Endothelial cell of umbilical vein (primary cell): ENCODE results near the gene MITF. TPM values are rescaled to one million over a fixed set of nuclear protein-coding genes. Genes with fewer than 3 reads are reported as not detected.

ENCODE experiments used
- BruUV-seq: library from RNA; stranded (reverse); fragments of 400-500 nt; replicated peaks from 2 replicates; lab custom pipeline; 2021; lab: Mats Ljungman, UMichigan
- CTCF ChIA-PET: fragments of 300-600, 350-600 bp; sonication (Branson Sonifier 250); formaldehyde crosslinking; loops from one replicate; lab custom pipeline; 2021; ENCODE audit warnings: antibody characterized with exemption, inconsistent platforms; lab: Charles Lee
- POLR2A ChIA-PET: fragments of 300-600, 350-600 bp; sonication (Branson Sonifier 250); formaldehyde crosslinking; loops from one replicate; lab custom pipeline; 2021; ENCODE audit warnings: antibody characterized with exemption, inconsistent platforms; lab: Charles Lee
- DNase-seq: peaks from one replicate; pipeline ENCODE4 v3.0.0-alpha.2; 2011; ENCODE audit warnings: low read depth, low spot score
- FAIRE-seq: peaks from 2 replicates; lab custom pipeline; 2011; peaks lifted over from hg19 to GRCh38; lab: Jason Lieb, UNC
- H2AFZ ChIP-seq: 2 replicates; pipeline ENCODE4 v1.6.0; 2012; ENCODE audit warnings: low read depth, low read length, control low read depth, inconsistent platforms
- H3K27ac ChIP-seq: 2 replicates; pipeline ENCODE4 v1.5.1; 2011; ENCODE audit warnings: low read depth, mild to moderate bottlenecking, control low read depth, low read length, moderate library complexity; ENCODE audit not compliant: insufficient read depth
- H3K27me3 ChIP-seq, 2 experiments: 2 replicates each; pipeline versions ENCODE4 v1.6.0 to v1.6.1; 2011; ENCODE audit warnings: low read length in 2 of 2, mixed read lengths in 1 of 2; ENCODE audit not compliant: control insufficient read depth in 2 of 2, insufficient read depth in 2 of 2
- H3K36me3 ChIP-seq, 2 experiments: 2 replicates in 1 of 2; 3 replicates in 1 of 2; pipeline ENCODE4 v1.5.1; 2011; ENCODE audit warnings: low read length in 2 of 2, mild to moderate bottlenecking in 1 of 2, moderate library complexity in 1 of 2; ENCODE audit not compliant: control insufficient read depth in 2 of 2, insufficient read depth in 2 of 2; ENCODE audit errors: extremely low read depth in 1 of 2
- H3K4me1 ChIP-seq: 3 replicates; pipeline ENCODE4 v1.5.1; 2011; ENCODE audit warnings: mild to moderate bottlenecking, low read length; ENCODE audit not compliant: control insufficient read depth, insufficient read depth; ENCODE audit errors: extremely low read depth
- H3K4me2 ChIP-seq: 2 replicates; pipeline ENCODE4 v1.6.1; 2011; ENCODE audit warnings: low read length, control low read depth, mixed read lengths; ENCODE audit not compliant: insufficient read depth
- H3K4me3 ChIP-seq, 3 experiments: fragments of 200-600 bp in 1 of 3; sonication (generic), shearing (Covaris generic) in 1 of 3; replicated peaks in 1 of 3; 2 replicates each; pipeline ENCODE4 v1.5.1; 2011 to 2016; ENCODE audit warnings: control low read depth in 3 of 3, low read length in 3 of 3, mild to moderate bottlenecking in 2 of 3, inconsistent platforms in 1 of 3, low read depth in 1 of 3, moderate library complexity in 1 of 3; ENCODE audit not compliant: insufficient read depth in 1 of 3
- H3K79me2 ChIP-seq: 2 replicates; pipeline ENCODE4 v1.6.0; 2012; ENCODE audit warnings: low read length, inconsistent platforms; ENCODE audit not compliant: control insufficient read depth, insufficient read depth
- H3K9ac ChIP-seq: replicated peaks from 2 replicates; pipeline ENCODE3; 2011; ENCODE audit warnings: low read length, control low read depth; ENCODE audit not compliant: insufficient read depth; ENCODE audit errors: extremely low read depth
- H3K9me1 ChIP-seq: replicated peaks from 3 replicates; pipeline ENCODE4 v1.6.0; 2011; ENCODE audit warnings: mild to moderate bottlenecking, low read length; ENCODE audit not compliant: control insufficient read depth, insufficient read depth; ENCODE audit errors: extremely low read depth
- H3K9me3 ChIP-seq: replicated peaks from 2 replicates; pipeline ENCODE4 v1.5.1; 2012; ENCODE audit warnings: low read length, inconsistent platforms; ENCODE audit not compliant: control insufficient read depth, insufficient read depth
- H4K20me1 ChIP-seq: replicated peaks from 2 replicates; pipeline ENCODE3; 2011; ENCODE audit warnings: mild to moderate bottlenecking, low read length; ENCODE audit not compliant: control insufficient read depth, insufficient read depth; ENCODE audit errors: extremely low read depth
- EZH2 ChIP-seq: IDR thresholded peaks from 2 replicates; pipeline ENCODE4 v1.6.1; 2012; ENCODE audit warnings: borderline replicate concordance, low read depth, mild to moderate bottlenecking, moderate library complexity, low read length, inconsistent platforms; ENCODE audit not compliant: severe bottlenecking
- FOS ChIP-seq: IDR thresholded peaks from 2 replicates; pipeline ENCODE4 v1.6.1; 2011; ENCODE audit warnings: mild to moderate bottlenecking, low read length, moderate library complexity, borderline replicate concordance; ENCODE audit not compliant: insufficient read depth
- GATA2 ChIP-seq: IDR thresholded peaks from 2 replicates; pipeline ENCODE4 v1.7.0; 2011; ENCODE audit warnings: low read depth, mild to moderate bottlenecking, moderate library complexity, mixed read lengths, low read length; ENCODE audit not compliant: insufficient read length, insufficient read depth
- JUN ChIP-seq: IDR thresholded peaks from 2 replicates; pipeline ENCODE4 v1.6.1; 2011; ENCODE audit warnings: borderline replicate concordance, low read depth; ENCODE audit not compliant: insufficient read length, insufficient read depth
- MYC ChIP-seq: IDR thresholded peaks from one replicate; pipeline ENCODE4 v1.6.1; 2011; ENCODE audit warnings: mild to moderate bottlenecking, low read depth, low read length
- POLR2A ChIP-seq: IDR thresholded peaks from 2 replicates; pipeline ENCODE4 v1.6.1; 2012; ENCODE audit warnings: low read depth, mild to moderate bottlenecking, control low read depth, low read length
- POLR2AphosphoS5 ChIP-seq: IDR thresholded peaks from 2 replicates; pipeline ENCODE4 v1.6.1; 2012; ENCODE audit warnings: low read depth, mild to moderate bottlenecking, control low read depth, low read length, moderate library complexity; ENCODE audit not compliant: insufficient read depth
- dilution Hi-C: fragments of 300-500 bp; cut with MboI; formaldehyde crosslinking; loops from one replicate; pipeline ENCODE4 v1.15.0; 2019; ENCODE audit warnings: low sequenced_read_pairs; ENCODE audit not compliant: extremely low pct_ligation_motif_present
- intact Hi-C: fragments of 100-400 bp; cut with micrococcal nuclease; formaldehyde crosslinking; loops from one replicate; pipeline ENCODE4 v1.10.0; 2022
- polyA plus RNA-seq, 4 experiments: library from polyadenylated mRNA; depleted of rRNA in 3 of 4; stranded (reverse) in 3 of 4; unstranded in 1 of 4; fragments of >200 nt; gene quantifications; 2 replicates each; pipeline versions ENCODE4 v1.2.1 to v1.2.3, GENCODE V29; 2011 to 2012; ENCODE audit warnings: missing spikeins in 1 of 4
- total RNA-seq: library from RNA; stranded (reverse); gene quantifications from 2 replicates; pipeline ENCODE4 v1.2.3, GENCODE V29; 2021
- TF ChIP-seq, protein P1 (sequence below), 2 donors: IDR thresholded peaks; 1 replicate in 1 of 2; 2 replicates in 1 of 2; pipeline ENCODE4 v1.5.1; 2011; ENCODE audit warnings: low read length in 2 of 2, mild to moderate bottlenecking in 2 of 2, moderate library complexity in 2 of 2, control low read depth in 1 of 2, inconsistent platforms in 1 of 2, low read depth in 1 of 2; ENCODE audit not compliant: insufficient read depth in 1 of 2; ENCODE audit errors: extremely low read depth in 1 of 2
- TF ChIP-seq, protein P2 (sequence below): IDR thresholded peaks from 2 replicates; pipeline ENCODE4 v1.6.1; 2011; ENCODE audit not compliant: insufficient read depth, insufficient read length

The MITF gene
- total and polyA plus RNA-seq, 2 donors (not counting 3 experiments of a cell fraction or from before 2014, with no cell fraction given), result 1.6 to 2.5 TPM

DNA sequence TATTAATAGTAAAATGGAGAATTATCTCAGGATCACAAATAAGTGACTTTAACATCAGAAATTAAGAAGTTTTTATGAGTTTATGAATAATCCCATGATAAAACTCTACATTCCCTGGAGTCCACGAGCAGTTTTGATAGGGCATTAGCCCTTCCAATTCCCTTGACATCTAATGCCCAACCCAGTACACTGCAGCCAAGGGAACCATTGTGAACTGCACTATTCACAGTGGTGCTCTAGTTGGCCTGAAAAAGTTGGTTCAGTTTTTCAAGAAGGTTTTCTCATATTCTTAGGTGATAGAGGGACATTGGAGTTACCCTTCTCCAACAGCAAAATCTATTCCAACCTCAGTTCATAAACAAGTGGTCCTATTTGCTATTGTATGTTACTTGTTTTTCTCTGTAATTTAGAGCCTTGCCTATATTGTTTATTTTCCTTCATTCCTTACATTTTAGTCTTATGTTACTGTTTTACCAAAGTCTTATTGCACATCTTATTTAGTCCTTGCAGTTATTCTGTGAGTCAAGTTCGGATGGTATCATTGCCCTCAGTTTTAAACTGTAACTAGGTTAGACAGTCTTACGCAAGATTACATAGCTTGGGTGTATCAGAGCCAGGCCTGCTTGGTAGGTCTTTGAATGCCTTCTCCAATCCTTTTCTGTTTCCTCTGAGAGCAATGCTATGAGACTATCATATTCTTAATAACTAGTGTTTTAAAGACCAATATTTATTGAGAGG, 202.3 kb downstream of the MITF start:
- CTCF ChIA-PET, result no interaction called here
- no TSS peak for BruUV-seq
- H3K4me1 ChIP-seq, result no peaks in the 10 kb centered on the region
- no peaks in the 10 kb centered on the region for H3K9me1 ChIP-seq
- intact Hi-C loops (loop anchor here (10.0 kb wide), 1 partner anchor 487 kb away; no protein-coding TSS in a partner anchor), dilution Hi-C loops (no loop called here)
- TF ChIP-seq MYC, result no peak
- TF ChIP-seq, protein P1, sequence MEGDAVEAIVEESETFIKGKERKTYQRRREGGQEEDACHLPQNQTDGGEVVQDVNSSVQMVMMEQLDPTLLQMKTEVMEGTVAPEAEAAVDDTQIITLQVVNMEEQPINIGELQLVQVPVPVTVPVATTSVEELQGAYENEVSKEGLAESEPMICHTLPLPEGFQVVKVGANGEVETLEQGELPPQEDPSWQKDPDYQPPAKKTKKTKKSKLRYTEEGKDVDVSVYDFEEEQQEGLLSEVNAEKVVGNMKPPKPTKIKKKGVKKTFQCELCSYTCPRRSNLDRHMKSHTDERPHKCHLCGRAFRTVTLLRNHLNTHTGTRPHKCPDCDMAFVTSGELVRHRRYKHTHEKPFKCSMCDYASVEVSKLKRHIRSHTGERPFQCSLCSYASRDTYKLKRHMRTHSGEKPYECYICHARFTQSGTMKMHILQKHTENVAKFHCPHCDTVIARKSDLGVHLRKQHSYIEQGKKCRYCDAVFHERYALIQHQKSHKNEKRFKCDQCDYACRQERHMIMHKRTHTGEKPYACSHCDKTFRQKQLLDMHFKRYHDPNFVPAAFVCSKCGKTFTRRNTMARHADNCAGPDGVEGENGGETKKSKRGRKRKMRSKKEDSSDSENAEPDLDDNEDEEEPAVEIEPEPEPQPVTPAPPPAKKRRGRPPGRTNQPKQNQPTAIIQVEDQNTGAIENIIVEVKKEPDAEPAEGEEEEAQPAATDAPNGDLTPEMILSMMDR (IDR thresholded peaks at IDR 0.05; ENCODE audit: extremely low read depth in 1 of 2, insufficient read depth in 1 of 2, low read depth in 1 of 2, low read length in 2 of 2), result no peak
- TF ChIP-seq, protein P2, sequence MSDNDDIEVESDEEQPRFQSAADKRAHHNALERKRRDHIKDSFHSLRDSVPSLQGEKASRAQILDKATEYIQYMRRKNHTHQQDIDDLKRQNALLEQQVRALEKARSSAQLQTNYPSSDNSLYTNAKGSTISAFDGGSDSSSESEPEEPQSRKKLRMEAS, result no peak
- TF ChIP-seq GATA2, result no peak
- no peak for TF ChIP-seq POLR2A
- no peak for TF ChIP-seq POLR2AphosphoS5
- no peak for TF ChIP-seq EZH2
- no peak for TF ChIP-seq JUN
- no peak for TF ChIP-seq FOS
- H3K27me3 ChIP-seq, result no peaks in the 10 kb centered on the region
- H3K4me3 ChIP-seq, result no peak overlapping the region
- H3K9me3 ChIP-seq, result no peaks in the 10 kb centered on the region
- FAIRE-seq, result no peak
- no peak overlapping the region for H2AFZ ChIP-seq
- H3K36me3 ChIP-seq, result no peaks in the 10 kb centered on the region
- H3K9ac ChIP-seq, result no peak overlapping the region
- POLR2A ChIA-PET, result no interaction called here
- H4K20me1 ChIP-seq, result no peaks in the 10 kb centered on the region
- H3K4me2 ChIP-seq, result no peak overlapping the region
- no peaks in the 10 kb centered on the region for H3K79me2 ChIP-seq
- H3K27ac ChIP-seq, result no peak overlapping the region
- no peak for DNase-seq
